NT2/D1 (cell line): Measurements from ENCODE around the gene NOL6.
"Not testable (repeated sequence)": the region's sequence is repeated elsewhere in the genome, so short reads cannot be mapped to it uniquely, and the experiment has no call there.

ENCODE experiments used
- SUZ12 ChIP-seq: IDR thresholded peaks from 2 replicates; pipeline ENCODE4 v1.6.1; 2011; ENCODE audit not compliant: insufficient read length, insufficient read depth; ENCODE audit errors: extremely low read depth
- ZNF274 ChIP-seq: IDR thresholded peaks from 2 replicates; pipeline ENCODE4 v1.6.1; 2011; ENCODE audit warnings: mild to moderate bottlenecking, low read depth, low read length

GRCh38 chr9:33424492-33424891, 49.2 kb downstream of the NOL6 start:
- not testable (repeated sequence) for TF ChIP-seq SUZ12, ZNF274
